ENCODE measurements around the gene ABHD12.
"Not testable (repeated sequence)": the region's sequence is repeated elsewhere in the genome, so short reads cannot be mapped to it uniquely, and the experiment has no call there.

Gene ABHD12

GRCh38 chr20:25390538-25391528 lies at the start of gene ABHD12:
Gene ABHD12, minus strand, starts transcription at chr20:25390835. Its CDS starts 132 bp downstream, at chr20:25390703.
- peaks cover 14% of the 10 kb centered on the region for H3K4me1 Mint-ChIP-seq (ENCODE audit: low read depth)
- peak within 1 kb of the TSS; percentile 91 for H3K4me3 Mint-ChIP-seq
- H3K27me3 Mint-ChIP-seq (ENCODE audit: low read depth), result no peaks in the 10 kb centered on the region
- peak within 1 kb of the TSS; percentile 92 for H3K27ac Mint-ChIP-seq
- DNase-seq (ENCODE audit: low spot score), result peak; percentile 96
- peaks cover 8% of the 10 kb centered on the region for H3K36me3 Mint-ChIP-seq (ENCODE audit: low read depth)
- H3K9me3 Mint-ChIP-seq, result no peaks in the 10 kb centered on the region

GRCh38 chr20:25439328-25439727 lies 48.7 kb upstream of the ABHD12 start:
- no peak overlapping the region for H3K4me3 Mint-ChIP-seq
- H3K27ac Mint-ChIP-seq, result peak overlapping the region; percentile 52

GRCh38 chr20:25437153-25437581 lies 46.5 kb upstream of the ABHD12 start:
- DNase-seq (ENCODE audit: low spot score), result no peak
- Mint-ChIP-seq H3K9me3 (no peaks in the 10 kb centered on the region), H3K27ac (no peak overlapping the region), H3K36me3 (ENCODE audit: low read depth) (peaks cover 33% of the 10 kb centered on the region), H3K4me3 (no peak overlapping the region), H3K4me1 (ENCODE audit: low read depth) (peaks cover 6% of the 10 kb centered on the region), H3K27me3 (ENCODE audit: low read depth) (no peaks in the 10 kb centered on the region)

More at GRCh38 chr20:25439328-25439727, 48.7 kb upstream of the ABHD12 start:
- DNase-seq (ENCODE audit: low spot score), result no peak
- no peaks in the 10 kb centered on the region for H3K27me3 Mint-ChIP-seq (ENCODE audit: low read depth)
- H3K4me1 Mint-ChIP-seq (ENCODE audit: low read depth), result peaks cover 6% of the 10 kb centered on the region
- peaks cover 30% of the 10 kb centered on the region for H3K36me3 Mint-ChIP-seq (ENCODE audit: low read depth)
- no peaks in the 10 kb centered on the region for H3K9me3 Mint-ChIP-seq

GRCh38 chr20:25424536-25424935 lies 33.9 kb upstream of the ABHD12 start:
- no peaks in the 10 kb centered on the region for H3K27me3 Mint-ChIP-seq (ENCODE audit: low read depth)
- H3K4me1 Mint-ChIP-seq (ENCODE audit: low read depth), result peaks cover 6% of the 10 kb centered on the region
- H3K27ac Mint-ChIP-seq, result no peak overlapping the region
- DNase-seq (ENCODE audit: low spot score), result no peak
- H3K9me3 Mint-ChIP-seq, result peaks cover 3% of the 10 kb centered on the region
- no peak overlapping the region for H3K4me3 Mint-ChIP-seq
- peaks cover 53% of the 10 kb centered on the region for H3K36me3 Mint-ChIP-seq (ENCODE audit: low read depth)

- DNase-seq (ENCODE audit: low spot score), result no peak
- peaks cover 8% of the 10 kb centered on the region for H3K4me1 Mint-ChIP-seq (ENCODE audit: low read depth)
- no peak overlapping the region for H3K27ac Mint-ChIP-seq
- H3K27me3 Mint-ChIP-seq (ENCODE audit: low read depth), result no peaks in the 10 kb centered on the region
- H3K4me3 Mint-ChIP-seq, result no peak overlapping the region
- no peaks in the 10 kb centered on the region for H3K9me3 Mint-ChIP-seq
- H3K36me3 Mint-ChIP-seq (ENCODE audit: low read depth), result peaks cover 44% of the 10 kb centered on the region
These were observed 31.4 kb upstream of the ABHD12 start for GRCh38 chr20:25422032-25422431.

- H3K27me3 Mint-ChIP-seq (ENCODE audit: low read depth), result no peaks in the 10 kb centered on the region
- H3K9me3 Mint-ChIP-seq, result no peaks in the 10 kb centered on the region
- no peak overlapping the region for H3K27ac Mint-ChIP-seq
- no peak for DNase-seq (ENCODE audit: low spot score)
- H3K4me1 Mint-ChIP-seq (ENCODE audit: low read depth), result peaks cover 8% of the 10 kb centered on the region
- peaks cover 39% of the 10 kb centered on the region for H3K36me3 Mint-ChIP-seq (ENCODE audit: low read depth)
- H3K4me3 Mint-ChIP-seq, result no peak overlapping the region
These were observed 30.5 kb upstream of the ABHD12 start for GRCh38 chr20:25421102-25421501.

DNA sequence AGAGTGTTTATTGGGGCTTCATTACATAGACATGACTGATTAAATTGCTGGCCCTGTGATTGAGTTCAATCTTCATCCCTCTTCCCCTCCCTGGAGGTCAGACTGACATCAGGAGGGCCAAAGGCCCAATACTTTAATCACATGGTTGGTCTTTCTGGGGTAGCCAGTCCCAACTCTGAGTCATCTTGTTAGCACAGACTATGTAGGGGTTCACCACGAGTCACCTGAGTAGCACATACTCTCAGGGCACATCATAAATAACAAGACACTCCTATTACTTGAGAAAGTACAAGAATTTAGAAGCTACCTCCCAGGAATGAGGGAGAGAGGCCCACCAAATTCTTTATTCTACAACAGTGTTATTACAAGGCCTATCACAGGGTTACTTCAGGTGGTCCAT lies 28.1 kb upstream of the ABHD12 start:
- no peaks in the 10 kb centered on the region for H3K27me3 Mint-ChIP-seq (ENCODE audit: low read depth)
- no peak overlapping the region for H3K4me3 Mint-ChIP-seq
- H3K9me3 Mint-ChIP-seq, result no peaks in the 10 kb centered on the region
- H3K27ac Mint-ChIP-seq, result no peak overlapping the region
- H3K4me1 Mint-ChIP-seq (ENCODE audit: low read depth), result peaks cover 2% of the 10 kb centered on the region
- no peak for DNase-seq (ENCODE audit: low spot score)
- H3K36me3 Mint-ChIP-seq (ENCODE audit: low read depth), result peaks cover 32% of the 10 kb centered on the region

- Mint-ChIP-seq H3K27me3 (ENCODE audit: low read depth) (no peaks in the 10 kb centered on the region), H3K4me3 (peak overlapping the region; percentile 93), H3K9me3 (peaks cover 4% of the 10 kb centered on the region), H3K27ac (peak overlapping the region; percentile 27), H3K4me1 (ENCODE audit: low read depth) (peaks cover 19% of the 10 kb centered on the region), H3K36me3 (ENCODE audit: low read depth) (peaks cover 7% of the 10 kb centered on the region)
- no peak for DNase-seq (ENCODE audit: low spot score)
These were observed 18.3 kb upstream of the ABHD12 start for GRCh38 chr20:25408890-25409289.

- Mint-ChIP-seq H3K9me3 (peaks cover 9% of the 10 kb centered on the region), H3K27me3 (ENCODE audit: low read depth) (no peaks in the 10 kb centered on the region), H3K4me1 (ENCODE audit: low read depth) (peaks cover 19% of the 10 kb centered on the region), H3K4me3 (peak overlapping the region; percentile 93), H3K27ac (peak overlapping the region; percentile 93), H3K36me3 (ENCODE audit: low read depth) (peaks cover 5% of the 10 kb centered on the region)
- no peak for DNase-seq (ENCODE audit: low spot score)
These were observed 17.5 kb upstream of the ABHD12 start for GRCh38 chr20:25408170-25408547.

DNA sequence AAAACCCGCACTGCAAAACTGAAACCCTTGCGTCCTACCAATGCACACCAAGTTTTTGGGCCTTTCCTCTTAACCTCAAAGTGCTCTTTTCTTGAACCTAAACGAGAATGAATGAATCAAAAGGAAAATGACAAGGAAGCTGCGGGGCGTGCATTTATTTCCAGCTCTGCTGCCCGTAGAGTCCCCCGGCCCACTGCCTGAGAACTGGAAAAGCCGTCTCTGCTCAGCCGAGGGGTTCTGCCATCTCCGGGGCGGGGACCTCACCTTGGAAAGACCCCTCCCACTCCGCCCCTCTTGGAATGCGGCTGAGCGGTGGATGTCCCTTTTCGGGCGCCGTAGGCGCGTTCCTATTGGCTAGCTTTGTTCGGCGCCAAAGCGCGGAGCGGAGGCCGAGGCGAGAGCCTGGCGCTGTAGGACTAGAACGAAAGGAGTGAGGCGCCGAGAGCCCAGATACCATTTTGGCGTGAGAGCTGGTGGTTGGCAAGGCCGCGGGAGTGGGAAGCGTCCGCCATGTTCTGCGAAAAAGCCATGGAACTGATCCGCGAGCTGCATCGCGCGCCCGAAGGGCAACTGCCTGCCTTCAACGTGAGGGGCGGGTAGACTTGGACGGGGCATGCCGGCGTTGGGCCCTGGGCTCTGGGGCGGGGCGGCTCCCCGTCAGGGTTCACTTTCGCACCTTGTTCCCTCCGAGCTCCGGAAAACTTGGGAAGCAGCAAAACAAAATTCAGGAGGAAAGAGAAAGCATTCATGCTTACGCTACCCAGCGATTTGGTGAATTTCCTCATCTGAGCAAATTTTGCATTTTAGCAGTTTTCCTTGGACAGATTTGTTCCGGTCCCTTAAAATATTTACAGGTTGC lies 16.9 kb upstream of the ABHD12 start, which contains the start of gene GINS1:
TSS of gene GINS1 (plus strand) at position 363 of the 859 bp plus-strand sequence. CDS start at position 511, 148 bp downstream.
- peaks cover 15% of the 10 kb centered on the region for H3K9me3 Mint-ChIP-seq
- peak within 1 kb of the TSS; percentile 93 for H3K27ac Mint-ChIP-seq
- H3K27me3 Mint-ChIP-seq (ENCODE audit: low read depth), result peaks cover under 1% of the 10 kb centered on the region
- DNase-seq (ENCODE audit: low spot score), result peak; percentile 91
- H3K4me3 Mint-ChIP-seq, result peak within 1 kb of the TSS; percentile 93
- peaks cover 7% of the 10 kb centered on the region for H3K36me3 Mint-ChIP-seq (ENCODE audit: low read depth)
- H3K4me1 Mint-ChIP-seq (ENCODE audit: low read depth), result peaks cover 19% of the 10 kb centered on the region

DNA sequence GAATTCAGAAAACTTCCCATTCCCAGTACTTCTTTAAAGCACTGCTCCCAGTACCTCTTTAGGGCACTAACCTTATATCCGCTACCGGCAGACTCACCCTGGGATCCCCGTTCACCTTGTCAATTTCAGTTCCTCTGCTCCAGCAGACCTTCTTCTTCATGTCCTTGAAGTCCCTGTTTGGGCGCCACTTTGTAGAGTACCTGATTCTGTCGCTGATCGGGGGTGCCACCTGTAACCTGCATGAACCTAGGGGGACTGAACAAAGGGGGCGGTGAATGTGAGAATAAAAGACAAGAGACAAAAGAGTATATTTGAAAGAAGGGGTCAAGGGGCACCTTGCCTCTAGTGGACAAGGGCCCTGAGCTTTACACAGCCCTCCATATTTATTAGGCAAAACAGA lies 11.9 kb upstream of the ABHD12 start:
- Mint-ChIP-seq H3K27ac (no peak overlapping the region), H3K4me1 (ENCODE audit: low read depth) (peaks cover 7% of the 10 kb centered on the region), H3K36me3 (ENCODE audit: low read depth) (peaks cover 3% of the 10 kb centered on the region), H3K9me3 (peaks cover 24% of the 10 kb centered on the region), H3K4me3 (no peak overlapping the region), H3K27me3 (ENCODE audit: low read depth) (peaks cover 7% of the 10 kb centered on the region)
- no peak for DNase-seq (ENCODE audit: low spot score)

- H3K27ac Mint-ChIP-seq; H3K27me3 Mint-ChIP-seq (ENCODE audit: low read depth); DNase-seq (ENCODE audit: low spot score); H3K36me3 Mint-ChIP-seq (ENCODE audit: low read depth); H3K4me1 Mint-ChIP-seq (ENCODE audit: low read depth); H3K4me3 Mint-ChIP-seq: not testable (repeated sequence)
- H3K9me3 Mint-ChIP-seq, result peaks cover 24% of the 10 kb centered on the region
These were observed 9.7 kb upstream of the ABHD12 start for GRCh38 chr20:25400291-25400732.

DNA sequence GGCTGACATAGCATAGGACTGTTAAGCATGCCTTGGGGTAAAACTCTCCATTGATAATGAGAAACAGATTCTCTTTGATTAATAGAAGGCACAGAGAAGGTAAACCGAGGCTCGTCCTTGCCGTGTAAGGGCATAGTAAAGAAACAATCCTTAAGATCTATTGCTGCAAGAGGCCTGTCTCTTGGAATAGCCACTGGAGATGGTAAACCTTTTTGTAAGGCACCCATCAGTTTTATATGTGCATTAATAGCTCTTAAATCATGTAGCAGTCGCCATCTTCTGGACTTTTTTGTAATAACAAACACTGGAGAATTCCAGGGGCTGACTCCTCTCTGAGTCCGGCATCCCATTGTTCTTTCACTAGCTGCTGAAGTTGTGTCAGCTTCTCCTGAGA lies 8.4 kb upstream of the ABHD12 start:
- Mint-ChIP-seq H3K4me3 (no peak overlapping the region), H3K9me3 (peaks cover 22% of the 10 kb centered on the region), H3K27ac (no peak overlapping the region), H3K27me3 (ENCODE audit: low read depth) (peaks cover 7% of the 10 kb centered on the region), H3K36me3 (ENCODE audit: low read depth) (peaks cover 3% of the 10 kb centered on the region), H3K4me1 (ENCODE audit: low read depth) (peaks cover under 1% of the 10 kb centered on the region)
- no peak for DNase-seq (ENCODE audit: low spot score)
